ENCODE results near the gene GRM4. TPM values are rescaled to one million over a fixed set of nuclear protein-coding genes. Genes with fewer than 3 reads are reported as not detected.

The GRM4 gene
- total and polyA plus RNA-seq, 9 of the 15 experiments (the other 6 are each of a cell fraction or from before 2014, with no cell fraction given) = 0.18 TPM; not detected in 8

DNA sequence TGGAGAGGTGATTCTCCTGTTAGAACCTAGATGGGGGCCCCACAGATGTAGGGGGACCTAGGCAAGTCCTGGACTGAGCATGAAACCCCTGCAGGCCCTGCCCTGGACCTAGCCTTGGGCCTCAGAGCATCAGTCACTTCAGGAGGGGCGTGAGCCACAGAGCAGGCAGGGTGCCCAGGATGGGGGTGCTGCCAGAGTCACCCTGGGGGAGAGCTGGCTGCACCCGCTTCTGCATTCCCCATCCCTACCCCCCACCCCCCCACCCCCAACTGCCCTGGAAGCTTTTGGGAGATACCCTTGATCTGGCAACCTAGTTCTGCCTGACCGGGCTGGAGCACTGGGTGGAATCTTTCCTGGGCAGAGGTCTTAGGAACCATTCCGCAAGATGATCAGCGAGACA lies 125.6 kb downstream of the GRM4 start:
- no peaks in the 10 kb centered on the region for H3K36me3 ChIP-seq (ENCODE audit: control insufficient read depth, insufficient read depth, low read length)
- ATAC-seq (no peak), FAIRE-seq (no peak), DNase-seq (ENCODE audit: extremely low read depth in 1 of 4, low spot score in 3 of 4) (no peak)
- H3K4me2 ChIP-seq (ENCODE audit: insufficient read depth, low read length) = no peak overlapping the region
- H3K9me1 ChIP-seq (ENCODE audit: control insufficient read depth, insufficient read depth, low read length) = no peaks in the 10 kb centered on the region
- H3K79me2 ChIP-seq (ENCODE audit: control insufficient read depth, insufficient read depth, low read length) = no peaks in the 10 kb centered on the region
- H3K4me3 ChIP-seq = no peak overlapping the region
- H2AFZ ChIP-seq (ENCODE audit: low read depth, low read length) = no peak overlapping the region
- WGBS (ENCODE audit: insufficient coverage, low coverage, missing lambda C conversion rate) = 4% methylated on average over 5 of the region's 5 CpGs
- peaks cover 13 to 71% of the 10 kb centered on the region in 2 experiments; a peak in 4 of 5 replicates for H3K27me3 ChIP-seq (ENCODE audit: control insufficient read depth in 2 of 2, insufficient read depth in 2 of 2, low read length in 2 of 2)
- ChIA-PET CTCF (ENCODE audit: low intra/inter-chr PET ratio) (no interaction called here), POLR2A (interaction anchor here (0.6 kb wide), 1 partner anchor 225 kb away, joined by 4 read pairs; no protein-coding TSS in a partner anchor)
- H3K9me3 ChIP-seq (replicated peaks; ENCODE audit: control insufficient read depth, insufficient read depth, low read depth, low read length) = no peaks in the 10 kb centered on the region; the same call in 1 of the 2 replicates
- H3K4me1 ChIP-seq (replicated peaks in 1 of 2; ENCODE audit: control insufficient read depth in 2 of 2, insufficient read depth in 2 of 2, low read length in 2 of 2) = peaks cover 0 to 19% of the 10 kb centered on the region in 2 experiments; a peak in 2 of 5 replicates
- no TSS peak for BruUV-seq (replicated peaks)
- H3K9ac ChIP-seq (ENCODE audit: insufficient read depth in 1 of 2, low read depth in 2 of 2, low read length in 2 of 2) = no peak overlapping the region
- in situ Hi-C loops (cut with MboI) = no loop called here
- intact Hi-C loops (cut with micrococcal nuclease) = no loop called here
- H3K27ac ChIP-seq (ENCODE audit: extremely low read depth, low read depth, low read length) = no peak overlapping the region
- H4K20me1 ChIP-seq (replicated peaks; ENCODE audit: control insufficient read depth, insufficient read depth, low read length) = peaks cover 3% of the 10 kb centered on the region; the same call in 1 of the 2 replicates
- TF ChIP-seq ZNF75A (CRISPR knock-in tag; IDR thresholded peaks at IDR 0.05) (no peak), FOXO4 (CRISPR knock-in tag; IDR thresholded peaks at IDR 0.05) (no peak), ZNF384 (IDR thresholded peaks at IDR 0.05; ENCODE audit: low read depth, low read length) (no peak), OTX1 (CRISPR knock-in tag; IDR thresholded peaks at IDR 0.05) (no peak), MEF2D (tag; conservative IDR thresholded peaks at IDR 0.05; ENCODE audit: low read depth) (no peak), SMAD2 (IDR thresholded peaks at IDR 0.05; ENCODE audit: low read depth, low read length) (no peak), ZNF224 (CRISPR knock-in tag; IDR thresholded peaks at IDR 0.05) (no peak), SIN3B (IDR thresholded peaks at IDR 0.05; ENCODE audit: low read depth) (no peak), POU5F1 (IDR thresholded peaks at IDR 0.05; ENCODE audit: borderline replicate concordance, low read depth, low read length, partially characterized antibody) (no peak), ELK1 (CRISPR knock-in tag; IDR thresholded peaks at IDR 0.05) (no peak), ZNF589 (CRISPR knock-in tag; IDR thresholded peaks at IDR 0.05; ENCODE audit: low read depth) (no peak), PHTF2 (CRISPR knock-in tag; IDR thresholded peaks at IDR 0.05) (no peak), ZFP1 (CRISPR knock-in tag; IDR thresholded peaks at IDR 0.05) (no peak), PHF8 (IDR thresholded peaks at IDR 0.05; ENCODE audit: borderline replicate concordance, low read length) (no peak), CHCHD3 (CRISPR knock-in tag; IDR thresholded peaks at IDR 0.05) (no peak), FOS (IDR thresholded peaks at IDR 0.05; ENCODE audit: extremely low read depth, insufficient read length) (no peak)
- TF ChIP-seq, protein P1, sequence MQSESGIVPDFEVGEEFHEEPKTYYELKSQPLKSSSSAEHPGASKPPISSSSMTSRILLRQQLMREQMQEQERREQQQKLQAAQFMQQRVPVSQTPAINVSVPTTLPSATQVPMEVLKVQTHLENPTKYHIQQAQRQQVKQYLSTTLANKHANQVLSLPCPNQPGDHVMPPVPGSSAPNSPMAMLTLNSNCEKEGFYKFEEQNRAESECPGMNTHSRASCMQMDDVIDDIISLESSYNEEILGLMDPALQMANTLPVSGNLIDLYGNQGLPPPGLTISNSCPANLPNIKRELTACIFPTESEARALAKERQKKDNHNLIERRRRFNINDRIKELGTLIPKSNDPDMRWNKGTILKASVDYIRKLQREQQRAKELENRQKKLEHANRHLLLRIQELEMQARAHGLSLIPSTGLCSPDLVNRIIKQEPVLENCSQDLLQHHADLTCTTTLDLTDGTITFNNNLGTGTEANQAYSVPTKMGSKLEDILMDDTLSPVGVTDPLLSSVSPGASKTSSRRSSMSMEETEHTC (IDR thresholded peaks at IDR 0.05) = no peak
